CD4-positive, alpha-beta T cell treated with Interleukin-4 for 4 hours (primary cell): ENCODE data around the gene ARHGAP6.

Experiments used
- DNase-seq: peaks from one replicate; pipeline ENCODE4 v3.0.0-alpha.2; 2020

The ARHGAP6 gene, protein sequence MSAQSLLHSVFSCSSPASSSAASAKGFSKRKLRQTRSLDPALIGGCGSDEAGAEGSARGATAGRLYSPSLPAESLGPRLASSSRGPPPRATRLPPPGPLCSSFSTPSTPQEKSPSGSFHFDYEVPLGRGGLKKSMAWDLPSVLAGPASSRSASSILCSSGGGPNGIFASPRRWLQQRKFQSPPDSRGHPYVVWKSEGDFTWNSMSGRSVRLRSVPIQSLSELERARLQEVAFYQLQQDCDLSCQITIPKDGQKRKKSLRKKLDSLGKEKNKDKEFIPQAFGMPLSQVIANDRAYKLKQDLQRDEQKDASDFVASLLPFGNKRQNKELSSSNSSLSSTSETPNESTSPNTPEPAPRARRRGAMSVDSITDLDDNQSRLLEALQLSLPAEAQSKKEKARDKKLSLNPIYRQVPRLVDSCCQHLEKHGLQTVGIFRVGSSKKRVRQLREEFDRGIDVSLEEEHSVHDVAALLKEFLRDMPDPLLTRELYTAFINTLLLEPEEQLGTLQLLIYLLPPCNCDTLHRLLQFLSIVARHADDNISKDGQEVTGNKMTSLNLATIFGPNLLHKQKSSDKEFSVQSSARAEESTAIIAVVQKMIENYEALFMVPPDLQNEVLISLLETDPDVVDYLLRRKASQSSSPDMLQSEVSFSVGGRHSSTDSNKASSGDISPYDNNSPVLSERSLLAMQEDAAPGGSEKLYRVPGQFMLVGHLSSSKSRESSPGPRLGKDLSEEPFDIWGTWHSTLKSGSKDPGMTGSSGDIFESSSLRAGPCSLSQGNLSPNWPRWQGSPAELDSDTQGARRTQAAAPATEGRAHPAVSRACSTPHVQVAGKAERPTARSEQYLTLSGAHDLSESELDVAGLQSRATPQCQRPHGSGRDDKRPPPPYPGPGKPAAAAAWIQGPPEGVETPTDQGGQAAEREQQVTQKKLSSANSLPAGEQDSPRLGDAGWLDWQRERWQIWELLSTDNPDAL (N-terminal part only)

GRCh38 chrX:11665168-11666111 is at the start of gene ARHGAP6:
TSS of gene ARHGAP6 (minus strand) at chrX:11665920. CDS start at chrX:11664828, 1,092 bp downstream.
- no peak for DNase-seq

DNA sequence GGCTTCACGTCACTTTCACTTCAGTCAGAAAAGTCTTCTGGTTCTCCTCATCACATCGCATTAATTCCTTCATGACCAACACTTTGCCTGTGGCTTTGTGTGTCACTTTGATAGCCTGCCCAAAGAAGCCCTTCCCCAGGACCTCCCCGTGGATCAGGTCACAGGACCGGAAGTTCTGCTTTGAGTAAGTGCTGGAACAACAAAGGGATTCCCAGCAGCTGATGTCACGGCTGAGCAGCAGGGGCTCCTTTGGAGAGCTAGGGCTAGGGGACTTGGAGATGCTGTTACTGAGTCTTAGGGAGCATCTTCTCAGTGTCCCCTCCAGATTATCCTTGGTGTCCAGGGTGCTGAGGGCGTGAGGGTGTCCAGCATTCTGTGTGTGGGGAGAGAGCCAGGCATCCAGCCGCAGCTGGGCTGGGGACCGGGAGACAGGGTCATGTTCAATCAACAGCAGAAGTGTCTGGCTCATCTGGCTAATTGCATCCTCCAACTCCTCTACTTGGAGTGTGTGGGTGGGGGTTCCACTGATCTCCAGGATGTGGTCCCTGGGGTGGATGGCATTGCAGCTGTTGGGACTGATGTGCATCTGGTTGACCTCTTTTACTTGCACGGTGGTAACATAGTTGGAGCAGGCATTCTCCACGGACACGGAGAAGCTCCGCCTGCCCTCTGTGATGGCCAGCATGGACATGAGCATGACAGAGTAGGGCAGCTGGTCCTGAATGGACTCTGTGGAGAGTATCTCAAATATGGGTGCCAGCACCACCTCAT is 39.2 kb upstream of the ARHGAP6 start:
- DNase-seq = no peak

GRCh38 chrX:11703855-11704254 is 38.1 kb upstream of the ARHGAP6 start:
- DNase-seq = no peak

DNA sequence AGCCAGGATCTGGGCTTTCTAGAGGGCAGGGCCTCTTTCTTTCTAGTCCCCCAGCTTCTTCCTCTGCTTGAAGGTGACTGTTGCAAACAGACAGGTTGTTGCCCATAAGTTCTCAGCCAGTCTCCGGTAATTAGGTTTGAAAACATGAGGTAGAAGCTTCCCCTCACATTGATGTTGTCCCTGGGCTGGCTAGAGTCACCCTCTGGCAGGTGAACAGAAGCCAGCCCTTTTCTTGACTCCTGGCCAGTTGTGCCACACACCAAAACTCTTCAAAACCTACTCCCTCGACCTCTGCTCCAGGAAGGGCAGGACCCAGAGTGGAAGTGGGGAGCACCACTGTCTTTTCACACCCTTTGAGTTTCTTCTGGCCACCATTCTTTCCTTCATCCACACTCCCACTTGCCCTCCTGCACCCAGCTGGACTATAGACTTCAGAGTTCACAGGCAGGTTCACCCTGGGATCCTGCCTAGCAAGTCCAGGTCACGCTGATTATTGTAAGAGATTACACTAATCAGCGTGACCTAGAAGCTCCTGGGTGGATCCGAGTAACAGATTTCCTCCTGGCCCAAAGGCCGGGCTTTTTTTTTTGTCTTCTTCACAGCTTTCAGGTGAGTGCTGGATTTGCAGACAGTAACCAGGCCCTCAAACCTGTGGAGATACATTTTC is 37.4 kb upstream of the ARHGAP6 start:
- no peak for DNase-seq

GRCh38 chrX:11702420-11702819 is 36.7 kb upstream of the ARHGAP6 start:
- no peak for DNase-seq

DNA sequence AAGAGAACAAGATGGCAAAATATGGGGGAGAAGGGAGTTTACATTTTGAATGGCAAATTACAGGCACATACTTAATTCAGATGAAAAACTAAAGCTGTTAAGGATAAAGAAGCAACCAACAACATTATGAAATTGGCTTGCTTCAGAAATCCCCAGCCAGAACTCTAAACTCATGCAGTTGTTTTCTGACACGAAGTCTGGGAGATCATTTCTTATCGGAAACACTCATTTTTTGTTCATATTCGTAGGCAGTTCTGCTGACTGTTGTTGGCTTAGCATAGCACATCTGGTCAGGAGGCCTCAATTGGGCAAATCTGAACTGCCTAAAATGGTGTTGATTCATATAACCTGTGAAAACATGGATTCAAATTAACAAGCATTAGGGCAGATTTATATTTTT is 33.0 kb upstream of the ARHGAP6 start:
- no peak for DNase-seq

GRCh38 chrX:11688201-11688600 is 22.5 kb upstream of the ARHGAP6 start:
- DNase-seq = no peak

DNA sequence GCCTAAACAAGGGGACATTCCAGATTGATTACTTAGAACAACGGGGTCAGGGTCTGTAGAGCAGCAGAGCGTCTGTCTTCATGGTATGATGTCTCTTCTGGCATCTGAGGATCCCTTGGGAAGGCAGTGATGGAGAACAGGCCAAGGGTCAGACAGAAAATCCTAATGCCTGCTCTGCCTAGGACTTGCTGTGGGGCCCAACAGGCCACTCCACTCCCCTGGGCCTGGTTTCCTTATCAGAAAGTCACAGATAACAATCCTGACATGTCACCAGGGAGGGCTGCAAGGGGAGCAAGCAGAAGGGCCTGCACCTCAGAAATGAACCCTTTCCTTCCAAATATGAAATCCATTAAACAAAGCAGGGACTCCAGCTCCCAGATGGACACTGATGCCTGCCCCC is 21.4 kb upstream of the ARHGAP6 start:
- DNase-seq = no peak

DNA sequence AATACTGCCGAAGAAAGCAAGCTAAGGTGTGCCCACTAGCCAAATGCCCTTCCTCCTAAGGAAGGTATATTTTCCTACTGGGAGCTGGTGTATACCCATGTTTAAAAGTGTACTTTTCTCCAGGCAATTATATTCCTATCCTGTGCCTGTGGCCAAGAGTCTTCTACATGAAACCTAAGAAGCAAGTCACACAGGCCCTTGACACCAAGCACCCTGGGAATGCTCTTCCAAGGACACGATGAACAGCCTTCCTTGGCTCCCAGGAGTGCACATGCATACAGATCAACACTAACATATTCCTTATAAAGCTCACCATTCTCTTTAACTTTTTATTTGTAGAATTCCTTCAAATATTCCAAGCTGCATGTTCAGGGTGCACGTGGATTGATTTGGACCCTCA is 17.3 kb upstream of the ARHGAP6 start:
- no peak for DNase-seq

DNA sequence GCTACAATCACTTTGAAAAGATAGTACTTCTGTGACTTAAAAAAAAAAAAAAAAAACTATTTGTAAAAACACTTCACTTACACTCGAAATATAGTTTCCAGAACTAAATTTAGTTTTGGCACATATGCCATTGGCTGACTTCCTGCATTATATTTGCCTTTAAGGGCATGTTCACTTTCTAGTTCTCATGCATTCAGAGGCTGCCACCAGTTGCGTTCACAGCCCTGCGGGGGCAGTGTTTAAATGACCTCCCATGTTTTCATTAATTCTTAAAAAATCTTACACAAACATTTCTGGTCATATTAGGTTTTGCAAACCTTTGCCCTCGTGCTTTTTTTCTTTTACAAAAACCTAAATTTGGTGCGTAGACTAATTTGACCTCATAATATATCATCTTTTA is 12.4 kb upstream of the ARHGAP6 start:
- no peak for DNase-seq

- DNase-seq = no peak
Observed at GRCh38 chrX:11672213-11672612, 6.5 kb upstream of the ARHGAP6 start.

DNA sequence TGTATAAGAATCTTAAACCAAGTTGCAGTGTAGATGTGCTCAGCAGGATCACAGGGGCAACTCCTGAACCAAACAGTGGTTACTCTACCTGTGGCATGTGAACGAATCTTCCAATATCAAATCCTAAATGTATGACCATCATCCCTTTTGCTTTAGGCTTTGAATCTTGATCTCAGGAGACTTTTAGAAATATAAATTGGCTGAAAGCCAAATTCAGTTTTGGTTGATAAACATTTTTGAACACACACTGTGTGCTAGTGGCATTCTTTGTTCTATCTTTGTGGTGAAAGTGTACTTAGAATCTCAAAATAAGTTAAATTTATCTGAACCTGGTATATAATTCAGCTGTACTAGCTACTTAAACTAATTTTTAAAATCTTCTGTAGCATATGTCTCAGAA is 4.6 kb upstream of the ARHGAP6 start:
- DNase-seq = no peak

DNA sequence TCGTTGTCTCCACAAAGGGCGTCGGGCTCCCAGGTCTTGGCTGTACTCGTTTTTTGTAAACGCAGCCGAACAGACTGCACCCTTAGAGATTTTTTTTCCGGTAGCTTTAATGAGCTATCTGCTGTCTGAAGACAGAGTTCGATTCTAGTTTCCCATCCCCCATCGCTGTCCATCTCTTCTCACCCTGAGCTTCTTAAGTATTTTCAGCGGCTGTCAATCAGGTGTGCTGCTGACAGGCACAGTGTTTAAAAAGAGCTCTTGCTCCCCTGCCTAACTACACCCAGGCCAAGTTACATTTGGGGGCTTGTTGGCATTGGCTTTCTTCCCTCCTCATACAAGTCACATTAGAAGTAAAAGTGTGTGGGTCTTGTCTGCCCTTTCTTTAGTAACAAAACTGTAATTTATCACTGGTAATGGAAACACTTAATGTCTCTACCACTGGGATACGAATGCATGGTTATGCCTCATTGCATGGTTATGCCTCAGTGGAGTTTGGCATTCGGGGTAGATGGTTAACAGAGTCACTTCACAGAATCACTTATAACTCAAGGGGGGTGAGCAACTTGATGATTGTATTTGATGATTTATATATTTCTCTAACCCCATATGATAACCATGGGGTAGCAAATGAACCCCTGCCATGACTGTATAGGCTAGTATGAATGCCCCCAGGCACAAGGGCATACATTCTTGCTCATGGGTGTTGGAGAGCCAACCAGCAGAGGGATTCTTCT is 1.4 kb upstream of the ARHGAP6 start:
- DNase-seq = no peak

DNA sequence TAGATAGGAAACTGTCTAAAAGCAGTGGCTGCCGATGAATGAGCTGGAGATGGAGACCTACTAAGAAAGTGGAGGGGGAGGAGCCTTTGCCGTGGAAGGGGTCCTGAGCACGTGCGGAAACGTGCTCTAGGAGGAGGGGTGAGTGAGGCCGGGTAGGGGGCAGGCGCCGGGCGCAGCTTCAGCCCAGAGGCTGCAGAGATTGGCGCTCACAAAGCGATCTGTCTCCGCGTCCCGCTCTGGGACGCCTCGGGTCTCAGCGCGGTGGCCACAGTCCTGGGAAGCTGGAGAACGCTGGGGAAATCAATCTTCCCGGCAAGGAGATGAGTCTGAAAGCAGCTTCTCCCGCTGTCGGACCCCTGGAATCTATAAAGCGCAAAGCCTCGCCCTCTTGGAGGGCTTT is 444 bp upstream of the ARHGAP6 start:
- no peak for DNase-seq

- no peak for DNase-seq
Observed at GRCh38 chrX:11664211-11665167, 1.2 kb downstream of the ARHGAP6 start.

- no peak for DNase-seq
Observed at GRCh38 chrX:11663875-11664210, 1.9 kb downstream of the ARHGAP6 start.

GRCh38 chrX:11655282-11656015 is 10.3 kb downstream of the ARHGAP6 start:
- no peak for DNase-seq

- DNase-seq = no peak
Observed at GRCh38 chrX:11648705-11649519, 16.8 kb downstream of the ARHGAP6 start.
